ENCODE data around the gene MAML2.

Gene MAML2

GRCh38 chr11:96338910-96339705 lies 3.9 kb downstream of the MAML2 start:
- DNase-seq, result no peak

- no peak for DNase-seq
Observed at GRCh38 chr11:96337541-96338431, 5.2 kb downstream of the MAML2 start.

- no peak for DNase-seq
Observed at GRCh38 chr11:96335388-96335787, 7.6 kb downstream of the MAML2 start.

- DNase-seq, result no peak
Observed at GRCh38 chr11:96334219-96334618, 8.8 kb downstream of the MAML2 start.

GRCh38 chr11:96333191-96333719 lies 9.7 kb downstream of the MAML2 start:
- DNase-seq, result no peak

- DNase-seq, result no peak
Observed at GRCh38 chr11:96332126-96332771, 10.7 kb downstream of the MAML2 start.

- DNase-seq, result no peak
Observed at GRCh38 chr11:96331699-96332116, 11.3 kb downstream of the MAML2 start.

- no peak for DNase-seq
Observed at GRCh38 chr11:96330511-96330859, 12.5 kb downstream of the MAML2 start.

- no peak for DNase-seq
Observed at GRCh38 chr11:96329855-96330510, 13.0 kb downstream of the MAML2 start.

GRCh38 chr11:96329419-96329818 lies 13.6 kb downstream of the MAML2 start:
- DNase-seq, result no peak

- DNase-seq, result no peak
Observed at GRCh38 chr11:96328395-96329010, 14.5 kb downstream of the MAML2 start.

GRCh38 chr11:96326959-96327358 lies 16.0 kb downstream of the MAML2 start:
- DNase-seq, result no peak

GRCh38 chr11:96324912-96325311 lies 18.1 kb downstream of the MAML2 start:
- no peak for DNase-seq

- DNase-seq, result no peak
Observed at GRCh38 chr11:96323642-96323985, 19.4 kb downstream of the MAML2 start.

GRCh38 chr11:96322775-96323641 lies 20.0 kb downstream of the MAML2 start:
- no peak for DNase-seq

- DNase-seq, result no peak
Observed at GRCh38 chr11:96321091-96321490, 21.9 kb downstream of the MAML2 start.

GRCh38 chr11:96319898-96320656 lies 22.9 kb downstream of the MAML2 start:
- DNase-seq, result no peak

- no peak for DNase-seq
Observed at GRCh38 chr11:96318850-96319249, 24.1 kb downstream of the MAML2 start.

- DNase-seq, result no peak
Observed at GRCh38 chr11:96318399-96318798, 24.6 kb downstream of the MAML2 start.

GRCh38 chr11:96317985-96318384 lies 25.0 kb downstream of the MAML2 start:
- no peak for DNase-seq

GRCh38 chr11:96317571-96317970 lies 25.4 kb downstream of the MAML2 start:
- no peak for DNase-seq

Data from NCI-H187 (cell line).